Measurements from ENCODE around the gene TBC1D24. TPM values are rescaled to one million over a fixed set of nuclear protein-coding genes. Genes with fewer than 3 reads are reported as not detected.

Gene TBC1D24
- polyA plus RNA-seq, 1 donor (not counting 4 experiments of a cell fraction or from before 2014, with no cell fraction given) = 3.0 TPM

DNA sequence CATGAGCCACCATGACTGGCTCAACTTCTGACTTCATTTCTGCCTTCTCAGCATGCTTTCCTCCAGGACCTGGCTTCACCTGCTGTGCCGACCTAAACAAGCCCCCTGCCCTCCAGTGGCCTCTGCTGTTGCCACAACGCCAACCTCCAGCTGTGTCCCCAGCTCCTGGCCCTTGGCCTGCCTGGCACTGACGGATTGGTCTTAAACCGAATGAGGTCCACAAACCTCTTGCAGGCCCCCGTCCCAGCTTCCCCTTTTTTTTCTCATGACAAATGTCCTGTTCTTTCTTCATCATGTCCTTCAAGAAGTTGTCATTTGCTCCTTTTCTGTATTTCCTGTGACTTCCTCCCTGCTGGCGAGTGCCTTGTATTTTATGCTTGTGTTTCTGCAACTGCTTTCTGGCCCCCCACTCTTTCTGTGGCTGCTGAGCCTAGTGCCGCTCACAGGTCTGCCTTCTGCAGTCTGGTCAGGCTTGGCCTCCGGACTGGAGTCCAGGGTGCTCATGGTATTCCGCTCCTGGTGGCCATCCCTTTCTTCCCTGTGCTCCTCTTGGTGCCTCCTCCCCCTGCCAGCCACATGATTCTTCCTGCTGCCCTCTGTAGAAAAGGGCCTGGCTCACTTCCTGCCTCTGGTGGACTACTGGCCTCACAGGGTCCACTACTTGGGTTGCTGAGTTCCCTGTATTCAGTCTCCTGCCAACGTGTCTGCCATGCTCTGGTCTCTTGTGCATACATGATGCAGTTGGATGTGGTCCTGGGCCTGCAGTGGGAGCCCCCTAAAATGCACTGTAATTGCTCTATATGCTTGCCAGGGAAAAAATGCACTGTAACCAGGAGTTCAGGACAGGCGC, 41.7 kb downstream of the TBC1D24 start:
- Histone ChIP-seq H3K4me3 (ENCODE audit: control insufficient read depth in 2 of 3, extremely low read depth in 1 of 3, insufficient read depth in 2 of 3, low read depth in 1 of 3, low read length in 3 of 3) (peak overlapping the region in 2 of 3 experiments; percentile 36 to 51), H2AFZ (ENCODE audit: control insufficient read depth, low read length) (no peak overlapping the region), H3K9me1 (ENCODE audit: control insufficient read depth, extremely low read depth, insufficient read depth, low read length) (peaks cover 14% of the 10 kb centered on the region), H3K79me2 (ENCODE audit: control insufficient read depth, insufficient read depth, low read length) (peaks cover 64% of the 10 kb centered on the region), H3K27ac (ENCODE audit: control insufficient read depth, insufficient read depth, low read length) (peak overlapping the region; percentile 4), H3K4me2 (ENCODE audit: control insufficient read depth, extremely low read depth, insufficient read depth, low read depth, low read length) (peak overlapping the region; percentile 82), H3K36me3 (ENCODE audit: control insufficient read depth in 2 of 2, extremely low read depth in 1 of 2, insufficient read depth in 2 of 2, low read length in 2 of 2) (peaks cover 5 to 10% of the 10 kb centered on the region in 2 experiments), H3K9me3 (ENCODE audit: control insufficient read depth, low read depth, low read length) (no peaks in the 10 kb centered on the region), H4K20me1 (ENCODE audit: control insufficient read depth, extremely low read depth, insufficient read depth, low read length) (peaks cover 38% of the 10 kb centered on the region), H3K27me3 (ENCODE audit: control insufficient read depth, extremely low read depth, insufficient read depth, low read length) (no peaks in the 10 kb centered on the region), H3K4me1 (ENCODE audit: control insufficient read depth, extremely low read depth, insufficient read depth, low read length) (peaks cover 41% of the 10 kb centered on the region), H3K9ac (ENCODE audit: control insufficient read depth, extremely low read depth, insufficient read depth, low read length) (no peak overlapping the region)
- TF ChIP-seq EZH2 (IDR thresholded peaks at IDR 0.05; ENCODE audit: low read length) = no peak
- DNase-seq (ENCODE audit: low read depth, low spot score) (no peak), FAIRE-seq (no peak)
- dilution Hi-C loops (cut with MboI; ENCODE audit: extremely low pct_ligation_motif_present, low sequenced_read_pairs) = no loop called here

DNA sequence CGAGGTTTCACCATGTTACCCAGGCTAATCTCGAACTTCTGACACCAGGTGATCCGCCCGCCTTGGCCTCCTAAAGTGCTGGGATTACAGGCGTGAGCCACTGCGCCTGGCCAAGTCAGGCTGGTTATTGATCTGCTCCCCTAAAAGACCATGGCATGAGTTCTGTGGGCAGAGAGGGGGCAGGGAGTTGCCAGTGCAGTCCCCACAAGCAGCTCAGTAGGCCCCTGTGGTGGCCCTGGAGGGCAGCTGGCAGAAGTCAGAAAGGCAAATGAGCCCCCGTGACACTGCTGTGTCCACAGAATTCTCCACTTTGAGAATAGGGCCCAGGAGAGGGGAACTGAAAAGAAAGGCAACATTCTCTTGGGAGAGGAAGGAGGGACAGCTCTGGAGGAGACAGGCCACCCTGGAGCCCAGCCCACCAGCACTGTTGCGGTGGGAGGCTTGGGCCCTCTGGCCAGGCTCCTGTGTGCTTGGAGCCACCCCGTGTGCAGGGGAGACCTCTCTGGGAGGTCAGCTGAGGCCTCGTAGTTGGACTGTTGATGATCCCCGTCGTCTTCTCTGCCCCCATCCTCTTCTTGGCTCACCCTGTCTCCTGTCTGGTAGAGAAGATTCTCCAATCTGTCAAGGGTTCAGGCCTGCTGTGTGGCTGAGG, 43.2 kb downstream of the TBC1D24 start:
- Histone ChIP-seq H3K27ac (ENCODE audit: control insufficient read depth, insufficient read depth, low read length) (no peak overlapping the region), H3K4me1 (ENCODE audit: control insufficient read depth, extremely low read depth, insufficient read depth, low read length) (peaks cover 40% of the 10 kb centered on the region), H3K4me3 (ENCODE audit: control insufficient read depth in 2 of 3, extremely low read depth in 1 of 3, insufficient read depth in 2 of 3, low read depth in 1 of 3, low read length in 3 of 3) (no peak overlapping the region), H4K20me1 (ENCODE audit: control insufficient read depth, extremely low read depth, insufficient read depth, low read length) (peaks cover 38% of the 10 kb centered on the region), H2AFZ (ENCODE audit: control insufficient read depth, low read length) (no peak overlapping the region), H3K4me2 (ENCODE audit: control insufficient read depth, extremely low read depth, insufficient read depth, low read depth, low read length) (no peak overlapping the region), H3K9me3 (ENCODE audit: control insufficient read depth, low read depth, low read length) (no peaks in the 10 kb centered on the region), H3K9me1 (ENCODE audit: control insufficient read depth, extremely low read depth, insufficient read depth, low read length) (peaks cover 14% of the 10 kb centered on the region), H3K27me3 (ENCODE audit: control insufficient read depth, extremely low read depth, insufficient read depth, low read length) (no peaks in the 10 kb centered on the region), H3K9ac (ENCODE audit: control insufficient read depth, extremely low read depth, insufficient read depth, low read length) (no peak overlapping the region), H3K36me3 (ENCODE audit: control insufficient read depth in 2 of 2, extremely low read depth in 1 of 2, insufficient read depth in 2 of 2, low read length in 2 of 2) (peaks cover 5 to 13% of the 10 kb centered on the region in 2 experiments), H3K79me2 (ENCODE audit: control insufficient read depth, insufficient read depth, low read length) (peaks cover 66% of the 10 kb centered on the region)
- FAIRE-seq (no peak), DNase-seq (ENCODE audit: low read depth, low spot score) (no peak)
- TF ChIP-seq EZH2 (IDR thresholded peaks at IDR 0.05; ENCODE audit: low read length) = no peak
- TF ChIP-seq, protein P1, sequence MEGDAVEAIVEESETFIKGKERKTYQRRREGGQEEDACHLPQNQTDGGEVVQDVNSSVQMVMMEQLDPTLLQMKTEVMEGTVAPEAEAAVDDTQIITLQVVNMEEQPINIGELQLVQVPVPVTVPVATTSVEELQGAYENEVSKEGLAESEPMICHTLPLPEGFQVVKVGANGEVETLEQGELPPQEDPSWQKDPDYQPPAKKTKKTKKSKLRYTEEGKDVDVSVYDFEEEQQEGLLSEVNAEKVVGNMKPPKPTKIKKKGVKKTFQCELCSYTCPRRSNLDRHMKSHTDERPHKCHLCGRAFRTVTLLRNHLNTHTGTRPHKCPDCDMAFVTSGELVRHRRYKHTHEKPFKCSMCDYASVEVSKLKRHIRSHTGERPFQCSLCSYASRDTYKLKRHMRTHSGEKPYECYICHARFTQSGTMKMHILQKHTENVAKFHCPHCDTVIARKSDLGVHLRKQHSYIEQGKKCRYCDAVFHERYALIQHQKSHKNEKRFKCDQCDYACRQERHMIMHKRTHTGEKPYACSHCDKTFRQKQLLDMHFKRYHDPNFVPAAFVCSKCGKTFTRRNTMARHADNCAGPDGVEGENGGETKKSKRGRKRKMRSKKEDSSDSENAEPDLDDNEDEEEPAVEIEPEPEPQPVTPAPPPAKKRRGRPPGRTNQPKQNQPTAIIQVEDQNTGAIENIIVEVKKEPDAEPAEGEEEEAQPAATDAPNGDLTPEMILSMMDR (optimal IDR thresholded peaks at IDR 0.05 in 1 of 3, IDR thresholded peaks at IDR 0.05 in 1 of 3, conservative IDR thresholded peaks at IDR 0.05 in 1 of 3; ENCODE audit: extremely low read depth in 1 of 3, insufficient read depth in 2 of 3, low read length in 3 of 3) = no peak
- dilution Hi-C loops (cut with MboI; ENCODE audit: extremely low pct_ligation_motif_present, low sequenced_read_pairs) = no loop called here
